GM21526 (cell line): ENCODE data around the gene NCBP3.
"Not testable (repeated sequence)": the region's sequence is repeated elsewhere in the genome, so short reads cannot be mapped to it uniquely, and the experiment has no call there.

ENCODE experiments used
- ATAC-seq: cut with Tn5 transposase; IDR thresholded peaks from one replicate; pipeline ENCODE4 v1.9.1; 2021; ENCODE audit warnings: moderate library complexity; ENCODE audit not compliant: unreplicated experiment, low FRiP score

NCBP3 gene

GRCh38 chr17:3884188-3884587 is 38.1 kb upstream of the NCBP3 start:
- ATAC-seq: no peak

GRCh38 chr17:3882276-3882675 is 36.2 kb upstream of the NCBP3 start:
- no peak for ATAC-seq

- ATAC-seq: no peak
Measured at GRCh38 chr17:3880983-3881382, 34.9 kb upstream of the NCBP3 start.

GRCh38 chr17:3879591-3880417 is 33.8 kb upstream of the NCBP3 start:
- no peak for ATAC-seq

GRCh38 chr17:3879186-3879585 is 33.1 kb upstream of the NCBP3 start:
- ATAC-seq: no peak

GRCh38 chr17:3877220-3877619 is 31.2 kb upstream of the NCBP3 start:
- ATAC-seq: no peak

GRCh38 chr17:3875317-3875716 is 29.3 kb upstream of the NCBP3 start:
- ATAC-seq: no peak

GRCh38 chr17:3873862-3874261 is 27.8 kb upstream of the NCBP3 start:
- no peak for ATAC-seq

- no peak for ATAC-seq
Measured at GRCh38 chr17:3870871-3871306, 24.8 kb upstream of the NCBP3 start.

GRCh38 chr17:3867606-3868005 is 21.6 kb upstream of the NCBP3 start:
- ATAC-seq: no peak

- ATAC-seq: no peak
Measured at GRCh38 chr17:3867106-3867505, 21.1 kb upstream of the NCBP3 start.

- no peak for ATAC-seq
Measured at GRCh38 chr17:3866276-3866675, 20.2 kb upstream of the NCBP3 start.

- no peak for ATAC-seq
Measured at GRCh38 chr17:3865176-3865575, 19.1 kb upstream of the NCBP3 start.

- no peak for ATAC-seq
Measured at GRCh38 chr17:3864534-3864933, 18.5 kb upstream of the NCBP3 start.

- ATAC-seq: no peak
Measured at GRCh38 chr17:3861761-3862681, 16.0 kb upstream of the NCBP3 start.

GRCh38 chr17:3860939-3861700 is 15.1 kb upstream of the NCBP3 start:
- ATAC-seq: no peak

- no peak for ATAC-seq
Measured at GRCh38 chr17:3859940-3860339, 13.9 kb upstream of the NCBP3 start.

- ATAC-seq: no peak
Measured at GRCh38 chr17:3857261-3858105, 11.4 kb upstream of the NCBP3 start.

- ATAC-seq: not testable (repeated sequence)
Measured at GRCh38 chr17:3854204-3854603, 8.2 kb upstream of the NCBP3 start.

GRCh38 chr17:3852561-3852960 is 6.5 kb upstream of the NCBP3 start:
- no peak for ATAC-seq
